Measurements from ENCODE around the gene ABHD8.

The ABHD8 gene

GRCh38 chr19:17325881-17326594 lies 22.8 kb upstream of the ABHD8 start:
- no peak for TF ChIP-seq CTCF (IDR thresholded peaks at IDR 0.05; ENCODE audit: low read depth, low read length)
- no peak for DNase-seq (ENCODE audit: low read depth in 2 of 2)
- no peak overlapping the region for H3K4me3 ChIP-seq (replicated peaks in 1 of 2; ENCODE audit: low read depth in 2 of 2, low read length in 2 of 2)

GRCh38 chr19:17325133-17325532 lies 21.9 kb upstream of the ABHD8 start:
- TF ChIP-seq CTCF (IDR thresholded peaks at IDR 0.05; ENCODE audit: low read depth, low read length), result no peak
- DNase-seq (ENCODE audit: low read depth in 2 of 2), result no peak
- H3K4me3 ChIP-seq (replicated peaks in 1 of 2; ENCODE audit: low read depth in 2 of 2, low read length in 2 of 2), result no peak overlapping the region

- no peak overlapping the region for H3K4me3 ChIP-seq (replicated peaks in 1 of 2; ENCODE audit: low read depth in 2 of 2, low read length in 2 of 2)
- no peak for TF ChIP-seq CTCF (IDR thresholded peaks at IDR 0.05; ENCODE audit: low read depth, low read length)
- DNase-seq (ENCODE audit: low read depth in 2 of 2), result no peak
Observed at GRCh38 chr19:17324357-17325114, 21.3 kb upstream of the ABHD8 start.

- DNase-seq (ENCODE audit: low read depth in 2 of 2), result no peak
- no peak for TF ChIP-seq CTCF (IDR thresholded peaks at IDR 0.05; ENCODE audit: low read depth, low read length)
- no peak overlapping the region for H3K4me3 ChIP-seq (replicated peaks in 1 of 2; ENCODE audit: low read depth in 2 of 2, low read length in 2 of 2)
Observed at GRCh38 chr19:17323964-17324332, 20.7 kb upstream of the ABHD8 start.

GRCh38 chr19:17323300-17323963 lies 20.2 kb upstream of the ABHD8 start:
- no peak overlapping the region for H3K4me3 ChIP-seq (replicated peaks in 1 of 2; ENCODE audit: low read depth in 2 of 2, low read length in 2 of 2)
- DNase-seq (ENCODE audit: low read depth in 2 of 2), result no peak
- TF ChIP-seq CTCF (IDR thresholded peaks at IDR 0.05; ENCODE audit: low read depth, low read length), result no peak

GRCh38 chr19:17322854-17323253 lies 19.6 kb upstream of the ABHD8 start:
- DNase-seq (ENCODE audit: low read depth in 2 of 2), result no peak
- no peak overlapping the region for H3K4me3 ChIP-seq (replicated peaks in 1 of 2; ENCODE audit: low read depth in 2 of 2, low read length in 2 of 2)
- TF ChIP-seq CTCF (IDR thresholded peaks at IDR 0.05; ENCODE audit: low read depth, low read length), result no peak
